ENCODE data around the gene TRMT1.

- no peak for TF ChIP-seq CTCF (IDR thresholded peaks at IDR 0.05)
- no peak for TF ChIP-seq POLR2AphosphoS5 (IDR thresholded peaks at IDR 0.05; ENCODE audit: insufficient read depth in 1 of 2, low read depth in 1 of 2)
- no peak for TF ChIP-seq POLR2A (IDR thresholded peaks at IDR 0.05)
Measured at GRCh38 chr19:13122275-13122878, 5.8 kb upstream of the TRMT1 start.
